ENCODE measurements around the gene RAX2.

DNA sequence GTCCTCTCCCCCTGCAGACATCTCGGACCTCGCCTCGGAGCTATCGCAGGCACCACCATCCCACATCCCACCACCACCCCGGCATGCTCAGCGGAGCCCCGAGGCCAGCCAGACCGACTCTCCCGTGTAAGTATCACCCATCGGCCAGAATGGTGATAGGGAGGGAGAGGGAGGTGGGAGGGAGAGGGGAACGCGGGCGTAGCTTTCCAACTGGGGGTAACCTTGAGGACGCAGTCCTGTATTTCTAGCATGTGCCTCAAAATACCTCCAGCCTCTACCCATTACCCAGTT lies 37.8 kb downstream of the RAX2 start:
- TF ChIP-seq EP300 (IDR thresholded peaks at IDR 0.05) = no peak
- no peak for TF ChIP-seq POLR2A (IDR thresholded peaks at IDR 0.05; ENCODE audit: low read depth)
- TF ChIP-seq, protein P1, sequence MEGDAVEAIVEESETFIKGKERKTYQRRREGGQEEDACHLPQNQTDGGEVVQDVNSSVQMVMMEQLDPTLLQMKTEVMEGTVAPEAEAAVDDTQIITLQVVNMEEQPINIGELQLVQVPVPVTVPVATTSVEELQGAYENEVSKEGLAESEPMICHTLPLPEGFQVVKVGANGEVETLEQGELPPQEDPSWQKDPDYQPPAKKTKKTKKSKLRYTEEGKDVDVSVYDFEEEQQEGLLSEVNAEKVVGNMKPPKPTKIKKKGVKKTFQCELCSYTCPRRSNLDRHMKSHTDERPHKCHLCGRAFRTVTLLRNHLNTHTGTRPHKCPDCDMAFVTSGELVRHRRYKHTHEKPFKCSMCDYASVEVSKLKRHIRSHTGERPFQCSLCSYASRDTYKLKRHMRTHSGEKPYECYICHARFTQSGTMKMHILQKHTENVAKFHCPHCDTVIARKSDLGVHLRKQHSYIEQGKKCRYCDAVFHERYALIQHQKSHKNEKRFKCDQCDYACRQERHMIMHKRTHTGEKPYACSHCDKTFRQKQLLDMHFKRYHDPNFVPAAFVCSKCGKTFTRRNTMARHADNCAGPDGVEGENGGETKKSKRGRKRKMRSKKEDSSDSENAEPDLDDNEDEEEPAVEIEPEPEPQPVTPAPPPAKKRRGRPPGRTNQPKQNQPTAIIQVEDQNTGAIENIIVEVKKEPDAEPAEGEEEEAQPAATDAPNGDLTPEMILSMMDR (IDR thresholded peaks at IDR 0.05) = no peak
